ENCODE measurements around the gene SLC25A21. TPM values are rescaled to one million over a fixed set of nuclear protein-coding genes. Genes with fewer than 3 reads are reported as not detected.

The SLC25A21 gene
- polyA plus RNA-seq, 1 experiment: 0.50 TPM

DNA sequence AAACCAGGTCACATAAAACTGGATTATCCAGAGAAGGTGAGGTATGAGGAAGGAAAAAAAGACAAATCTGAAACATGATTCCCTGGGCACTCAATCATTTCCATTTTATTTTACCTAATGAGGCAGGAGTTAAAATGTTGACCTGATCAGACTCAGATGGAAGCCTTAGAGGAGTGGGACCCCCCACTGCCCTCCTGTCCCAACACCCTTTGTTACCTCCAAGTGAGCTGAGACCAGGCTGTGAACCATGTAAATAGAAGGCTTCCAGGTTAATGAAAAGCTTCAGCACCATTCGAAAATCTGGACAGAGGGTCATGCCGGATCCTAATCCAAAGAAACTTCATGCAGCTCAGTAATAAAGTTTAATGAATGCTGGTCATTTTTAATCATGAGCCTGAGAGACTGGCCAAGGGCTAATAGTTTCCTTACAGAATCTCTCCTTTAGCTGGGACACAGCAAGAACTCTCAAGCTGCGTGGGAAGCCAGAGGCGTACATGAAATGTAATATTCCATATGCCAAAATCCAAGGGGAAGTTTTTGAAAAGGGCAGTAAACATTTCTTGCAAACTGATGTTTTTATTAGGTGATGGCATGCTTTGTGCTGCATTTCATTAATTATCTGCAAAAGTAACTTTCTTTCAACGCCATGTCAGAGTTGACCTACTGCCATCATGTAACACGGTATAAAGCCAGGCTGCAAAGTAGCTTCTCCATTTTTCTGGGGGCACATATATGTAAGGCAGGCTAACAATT lies 327.8 kb downstream of the SLC25A21 start:
- Histone ChIP-seq H3K27me3 (ENCODE audit: control insufficient read depth, insufficient read depth, low read length) (no peaks in the 10 kb centered on the region; the same call in 1 of the 2 replicates), H3K4me3 (ENCODE audit: low read depth, low read length) (no peak overlapping the region), H3K36me3 (ENCODE audit: control insufficient read depth, insufficient read depth, low read length) (no peaks in the 10 kb centered on the region)
- CTCF ChIA-PET: interaction anchor here (0.7 to 1.1 kb wide), 2 partner anchors 12 to 14 kb away, joined by 3 read pairs; no protein-coding TSS in a partner anchor
- no peak for DNase-seq (ENCODE audit: low read depth)
- TF ChIP-seq, protein P1, sequence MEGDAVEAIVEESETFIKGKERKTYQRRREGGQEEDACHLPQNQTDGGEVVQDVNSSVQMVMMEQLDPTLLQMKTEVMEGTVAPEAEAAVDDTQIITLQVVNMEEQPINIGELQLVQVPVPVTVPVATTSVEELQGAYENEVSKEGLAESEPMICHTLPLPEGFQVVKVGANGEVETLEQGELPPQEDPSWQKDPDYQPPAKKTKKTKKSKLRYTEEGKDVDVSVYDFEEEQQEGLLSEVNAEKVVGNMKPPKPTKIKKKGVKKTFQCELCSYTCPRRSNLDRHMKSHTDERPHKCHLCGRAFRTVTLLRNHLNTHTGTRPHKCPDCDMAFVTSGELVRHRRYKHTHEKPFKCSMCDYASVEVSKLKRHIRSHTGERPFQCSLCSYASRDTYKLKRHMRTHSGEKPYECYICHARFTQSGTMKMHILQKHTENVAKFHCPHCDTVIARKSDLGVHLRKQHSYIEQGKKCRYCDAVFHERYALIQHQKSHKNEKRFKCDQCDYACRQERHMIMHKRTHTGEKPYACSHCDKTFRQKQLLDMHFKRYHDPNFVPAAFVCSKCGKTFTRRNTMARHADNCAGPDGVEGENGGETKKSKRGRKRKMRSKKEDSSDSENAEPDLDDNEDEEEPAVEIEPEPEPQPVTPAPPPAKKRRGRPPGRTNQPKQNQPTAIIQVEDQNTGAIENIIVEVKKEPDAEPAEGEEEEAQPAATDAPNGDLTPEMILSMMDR (IDR thresholded peaks at IDR 0.05; ENCODE audit: insufficient read depth, low read depth, low read length): no peak
- POLR2A ChIA-PET: no interaction called here

DNA sequence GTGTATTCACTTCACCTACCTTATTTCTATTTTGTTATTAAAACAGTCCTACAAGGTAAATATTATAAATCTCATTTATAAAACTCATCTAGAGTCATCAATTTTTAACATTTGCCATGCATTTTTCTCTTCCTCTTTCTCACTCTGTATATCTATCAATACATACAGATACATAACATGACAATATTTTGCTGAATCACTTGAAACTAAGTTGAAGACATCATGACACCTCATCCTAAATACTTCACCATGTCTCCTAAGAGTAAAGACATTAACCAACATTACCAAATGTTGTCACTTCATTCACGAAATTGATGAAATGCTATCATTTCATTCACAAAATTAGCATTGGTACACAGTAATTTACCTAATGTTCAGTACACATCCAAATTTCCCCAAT lies 329.0 kb downstream of the SLC25A21 start:
- TF ChIP-seq, protein P1 (IDR thresholded peaks at IDR 0.05; ENCODE audit: insufficient read depth, low read depth, low read length): no peak
- ChIA-PET POLR2A (no interaction called here), CTCF (no interaction called here)
- Histone ChIP-seq H3K27me3 (ENCODE audit: control insufficient read depth, insufficient read depth, low read length) (no peaks in the 10 kb centered on the region; the same call in 1 of the 2 replicates), H3K4me3 (ENCODE audit: low read depth, low read length) (no peak overlapping the region), H3K36me3 (ENCODE audit: control insufficient read depth, insufficient read depth, low read length) (no peaks in the 10 kb centered on the region)
- DNase-seq (ENCODE audit: low read depth): no peak

DNA sequence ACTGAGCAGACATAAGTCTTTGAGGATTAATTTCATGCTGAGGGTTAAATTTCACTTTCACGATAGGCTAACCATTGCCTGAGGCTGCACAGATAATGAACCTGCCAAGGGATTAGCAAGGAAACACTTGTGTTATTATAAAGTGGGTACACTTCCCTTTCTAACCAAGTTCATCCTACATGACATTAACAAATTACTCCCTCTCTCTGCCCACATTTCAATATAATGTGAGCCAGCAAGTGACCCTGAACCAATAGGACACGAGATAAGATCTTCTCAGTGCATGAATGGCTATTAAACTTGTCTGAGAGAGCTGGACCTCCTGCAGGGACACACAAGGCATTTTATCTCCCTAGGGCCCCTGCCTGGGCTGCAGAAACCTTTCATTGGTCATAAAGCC lies 337.3 kb downstream of the SLC25A21 start:
- no peaks in the 10 kb centered on the region for H3K27me3 ChIP-seq (ENCODE audit: control insufficient read depth, insufficient read depth, low read length)
- no peak for DNase-seq (ENCODE audit: low read depth)
- TF ChIP-seq, protein P1 (IDR thresholded peaks at IDR 0.05; ENCODE audit: insufficient read depth, low read depth, low read length): no peak
- CTCF ChIA-PET: no interaction called here
- POLR2A ChIA-PET: no interaction called here
- H3K36me3 ChIP-seq (ENCODE audit: control insufficient read depth, insufficient read depth, low read length): no peaks in the 10 kb centered on the region
- H3K4me3 ChIP-seq (ENCODE audit: low read depth, low read length): no peak overlapping the region

DNA sequence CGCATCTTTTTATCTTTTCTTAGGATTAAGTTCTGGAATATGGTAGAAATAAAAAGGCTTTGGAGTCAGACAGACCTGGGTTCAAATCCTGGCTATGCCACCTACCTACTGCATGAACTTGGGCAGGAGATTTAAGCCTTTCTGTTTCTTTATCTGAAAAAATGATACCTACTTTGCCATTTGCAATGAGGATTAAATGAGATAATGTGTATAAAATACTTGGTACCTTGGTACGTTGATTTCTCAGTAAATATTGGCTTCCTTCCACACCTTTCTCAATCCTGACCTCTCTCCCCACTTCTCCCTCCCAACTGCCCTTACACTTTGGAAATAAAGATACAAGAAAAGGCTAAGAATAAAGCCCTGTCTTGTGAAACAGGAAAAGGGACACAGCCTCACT lies 338.1 kb downstream of the SLC25A21 start:
- DNase-seq (ENCODE audit: low read depth): no peak
- Histone ChIP-seq H3K36me3 (ENCODE audit: control insufficient read depth, insufficient read depth, low read length) (no peaks in the 10 kb centered on the region), H3K27me3 (ENCODE audit: control insufficient read depth, insufficient read depth, low read length) (no peaks in the 10 kb centered on the region), H3K4me3 (ENCODE audit: low read depth, low read length) (no peak overlapping the region)
- ChIA-PET POLR2A (no interaction called here), CTCF (no interaction called here)
- TF ChIP-seq, protein P1 (IDR thresholded peaks at IDR 0.05; ENCODE audit: insufficient read depth, low read depth, low read length): no peak

DNA sequence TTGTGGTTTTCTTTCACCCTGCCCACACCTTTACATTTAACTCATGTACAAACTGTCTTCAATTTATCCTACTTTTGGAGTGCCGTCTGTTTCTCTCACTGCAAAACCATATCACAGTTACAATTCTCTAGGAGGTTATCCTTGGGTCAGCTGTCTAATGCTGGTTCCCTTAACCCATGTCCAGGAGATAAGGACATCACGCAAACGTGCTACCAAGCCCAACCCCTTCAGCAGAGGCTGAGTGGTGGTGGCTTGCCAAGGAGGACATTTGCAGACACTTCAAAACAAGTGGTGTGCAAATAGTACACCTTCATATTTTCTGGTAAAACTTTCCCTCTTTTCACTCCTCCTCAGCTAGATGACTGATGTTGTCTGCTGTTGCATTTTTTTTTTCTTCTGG lies 342.9 kb downstream of the SLC25A21 start:
- DNase-seq (ENCODE audit: low read depth): no peak
- TF ChIP-seq, protein P1 (IDR thresholded peaks at IDR 0.05; ENCODE audit: insufficient read depth, low read depth, low read length): no peak
- H3K4me3 ChIP-seq (ENCODE audit: low read depth, low read length): no peak overlapping the region
- no peaks in the 10 kb centered on the region for H3K36me3 ChIP-seq (ENCODE audit: control insufficient read depth, insufficient read depth, low read length)
- ChIA-PET CTCF (no interaction called here), POLR2A (no interaction called here)
- H3K27me3 ChIP-seq (ENCODE audit: control insufficient read depth, insufficient read depth, low read length): no peaks in the 10 kb centered on the region
